ENCODE data around the gene GATAD2B. TPM values are rescaled to one million over a fixed set of nuclear protein-coding genes. Genes with fewer than 3 reads are reported as not detected.
A peak's percentile ranks its signal among the peaks of the same experiment; 100 is the strongest.

The GATAD2B gene
- total and polyA plus RNA-seq, 7 donors: 1.8 to 37.4 (median 16.4) TPM

- Histone ChIP-seq H3K4me1 (no peaks in the 10 kb centered on the region), H3K9me3 (no peaks in the 10 kb centered on the region), H3K27me3 (no peaks in the 10 kb centered on the region), H3K4me3 (no peak overlapping the region), H3K27ac (peak overlapping the region in 1 of 4 donors; percentile 25), H3K36me3 (peaks cover 22 to 55% (median 42%) of the 10 kb centered on the region in 4 donors)
- 88 to 92% methylated on average over 14 of the region's 14 CpGs for WGBS, 2 donors
- intact Hi-C loops (cut with DNase I): no loop called here
- DNase-seq: no peak
- TF ChIP-seq POLR2A (IDR thresholded peaks at IDR 0.05) (no peak), EP300 (IDR thresholded peaks at IDR 0.05) (no peak), POLR2AphosphoS5 (IDR thresholded peaks at IDR 0.05) (no peak), CTCF (IDR thresholded peaks at IDR 0.05) (no peak)
Observed at GRCh38 chr1:153929981-153930948, 7.5 kb upstream of the GATAD2B start.

GRCh38 chr1:153929426-153929825 lies 6.7 kb upstream of the GATAD2B start:
- WGBS, 2 donors: 84 to 85% methylated on average over 5 of the region's 5 CpGs
- H3K27me3 ChIP-seq: no peaks in the 10 kb centered on the region
- intact Hi-C loops (cut with DNase I): no loop called here
- DNase-seq: no peak
- H3K4me1 ChIP-seq: peaks cover 0 to 3% (median 0%) of the 10 kb centered on the region in 4 donors
- H3K9me3 ChIP-seq: no peaks in the 10 kb centered on the region
- peaks cover 19 to 46% (median 34%) of the 10 kb centered on the region in 4 donors for H3K36me3 ChIP-seq
- no peak overlapping the region for H3K4me3 ChIP-seq
- H3K27ac ChIP-seq: peak overlapping the region in 1 of 4 donors; percentile 25
- no peak for TF ChIP-seq POLR2AphosphoS5 (IDR thresholded peaks at IDR 0.05)
- no peak for TF ChIP-seq POLR2A (IDR thresholded peaks at IDR 0.05)
- no peak for TF ChIP-seq CTCF (IDR thresholded peaks at IDR 0.05)
- no peak for TF ChIP-seq EP300 (IDR thresholded peaks at IDR 0.05)

GRCh38 chr1:153928791-153929341 lies 6.1 kb upstream of the GATAD2B start:
- DNase-seq: no peak
- intact Hi-C loops (cut with DNase I): no loop called here
- WGBS, 2 donors: 67 to 73% methylated on average over 4 of the region's 4 CpGs
- no peaks in the 10 kb centered on the region for H3K9me3 ChIP-seq
- no peak for TF ChIP-seq EP300 (IDR thresholded peaks at IDR 0.05)
- peak overlapping the region in 2 of 4 donors; percentile 25 to 33 for H3K27ac ChIP-seq
- peaks cover 0 to 8% (median 4%) of the 10 kb centered on the region in 4 donors for H3K4me1 ChIP-seq
- H3K4me3 ChIP-seq: no peak overlapping the region
- no peaks in the 10 kb centered on the region for H3K27me3 ChIP-seq
- H3K36me3 ChIP-seq: peaks cover 14 to 41% (median 29%) of the 10 kb centered on the region in 4 donors

- Histone ChIP-seq H3K27me3 (no peaks in the 10 kb centered on the region), H3K9me3 (no peaks in the 10 kb centered on the region), H3K4me3 (no peak overlapping the region), H3K4me1 (peaks cover 0 to 14% (median 7%) of the 10 kb centered on the region in 4 donors), H3K36me3 (peaks cover 8 to 35% (median 22%) of the 10 kb centered on the region in 4 donors), H3K27ac (peak overlapping the region in 2 of 4 donors; percentile 18 to 33)
- TF ChIP-seq CTCF (IDR thresholded peaks at IDR 0.05) (no peak), POLR2AphosphoS5 (IDR thresholded peaks at IDR 0.05) (no peak), EP300 (IDR thresholded peaks at IDR 0.05) (no peak), POLR2A (IDR thresholded peaks at IDR 0.05) (no peak)
- WGBS, 2 donors: 69 to 81% methylated on average over 1 of the region's 1 CpG
- intact Hi-C loops (cut with DNase I): no loop called here
- DNase-seq: no peak
Observed at GRCh38 chr1:153928245-153928644, 5.5 kb upstream of the GATAD2B start.

- Histone ChIP-seq H3K27ac (no peak overlapping the region), H3K9me3 (no peaks in the 10 kb centered on the region), H3K27me3 (no peaks in the 10 kb centered on the region), H3K4me1 (peaks cover 0 to 21% (median 12%) of the 10 kb centered on the region in 4 donors), H3K36me3 (peaks cover 0 to 17% (median 9%) of the 10 kb centered on the region in 4 donors), H3K4me3 (no peak overlapping the region)
- TF ChIP-seq POLR2AphosphoS5 (IDR thresholded peaks at IDR 0.05) (no peak), CTCF (IDR thresholded peaks at IDR 0.05) (no peak), EP300 (IDR thresholded peaks at IDR 0.05) (no peak), POLR2A (IDR thresholded peaks at IDR 0.05) (no peak)
- intact Hi-C loops (cut with DNase I): no loop called here
- no peak for DNase-seq
- 81 to 90% methylated on average over 4 of the region's 4 CpGs for WGBS, 2 donors
Observed at GRCh38 chr1:153926405-153926804, 3.6 kb upstream of the GATAD2B start.
